ENCODE measurements around the gene ACER3.
"Not testable (repeated sequence)": the region's sequence is repeated elsewhere in the genome, so short reads cannot be mapped to it uniquely, and the experiment has no call there.

ACER3 gene

GRCh38 chr11:76860539-76861475 lies at the start of gene ACER3:
Gene ACER3, plus strand, starts transcription at chr11:76860918. Its CDS starts 59 bp downstream, at chr11:76860977.
- peak; percentile 94 for DNase-seq (ENCODE audit: low read depth)

- DNase-seq (ENCODE audit: low read depth) = no peak
These were observed 49.5 kb upstream of the ACER3 start for GRCh38 chr11:76811259-76811658.

- DNase-seq (ENCODE audit: low read depth) = no peak
These were observed 46.3 kb upstream of the ACER3 start for GRCh38 chr11:76814414-76814813.

GRCh38 chr11:76815678-76816077 lies 45.0 kb upstream of the ACER3 start:
- not testable (repeated sequence) for DNase-seq (ENCODE audit: low read depth)

- DNase-seq (ENCODE audit: low read depth) = no peak
These were observed 40.5 kb upstream of the ACER3 start for GRCh38 chr11:76820184-76820566.

GRCh38 chr11:76821396-76821795 lies 39.3 kb upstream of the ACER3 start:
- not testable (repeated sequence) for DNase-seq (ENCODE audit: low read depth)

GRCh38 chr11:76822406-76822805 lies 38.3 kb upstream of the ACER3 start:
- no peak for DNase-seq (ENCODE audit: low read depth)

- DNase-seq (ENCODE audit: low read depth) = no peak
These were observed 37.2 kb upstream of the ACER3 start for GRCh38 chr11:76823481-76824028.

GRCh38 chr11:76824083-76824939 lies 36.4 kb upstream of the ACER3 start:
- peak; percentile 74 for DNase-seq (ENCODE audit: low read depth)

- no peak for DNase-seq (ENCODE audit: low read depth)
These were observed 35.6 kb upstream of the ACER3 start for GRCh38 chr11:76824980-76825725.

GRCh38 chr11:76825726-76826396 lies 34.9 kb upstream of the ACER3 start:
- DNase-seq (ENCODE audit: low read depth) = no peak

- not testable (repeated sequence) for DNase-seq (ENCODE audit: low read depth)
These were observed 34.2 kb upstream of the ACER3 start for GRCh38 chr11:76826508-76826907.

- DNase-seq (ENCODE audit: low read depth) = not testable (repeated sequence)
These were observed 33.7 kb upstream of the ACER3 start for GRCh38 chr11:76827005-76827404.

GRCh38 chr11:76830639-76831327 lies 29.9 kb upstream of the ACER3 start:
- no peak for DNase-seq (ENCODE audit: low read depth)

GRCh38 chr11:76831686-76832310 lies 28.9 kb upstream of the ACER3 start:
- DNase-seq (ENCODE audit: low read depth) = no peak

- DNase-seq (ENCODE audit: low read depth) = no peak
These were observed 28.4 kb upstream of the ACER3 start for GRCh38 chr11:76832361-76832760.

- DNase-seq (ENCODE audit: low read depth) = no peak
These were observed 26.6 kb upstream of the ACER3 start for GRCh38 chr11:76834151-76834550.

GRCh38 chr11:76835036-76835435 lies 25.7 kb upstream of the ACER3 start:
- no peak for DNase-seq (ENCODE audit: low read depth)

GRCh38 chr11:76835928-76836612 lies 24.6 kb upstream of the ACER3 start:
- DNase-seq (ENCODE audit: low read depth) = no peak
